Medulla oblongata (tissue), 1 donor: Measurements from ENCODE around the gene NKRF.

Experiments
- DNase-seq: peaks from one replicate; pipeline ENCODE4 v3.0.0-alpha.2; 2015; ENCODE audit errors: extremely low spot score

NKRF gene

DNA sequence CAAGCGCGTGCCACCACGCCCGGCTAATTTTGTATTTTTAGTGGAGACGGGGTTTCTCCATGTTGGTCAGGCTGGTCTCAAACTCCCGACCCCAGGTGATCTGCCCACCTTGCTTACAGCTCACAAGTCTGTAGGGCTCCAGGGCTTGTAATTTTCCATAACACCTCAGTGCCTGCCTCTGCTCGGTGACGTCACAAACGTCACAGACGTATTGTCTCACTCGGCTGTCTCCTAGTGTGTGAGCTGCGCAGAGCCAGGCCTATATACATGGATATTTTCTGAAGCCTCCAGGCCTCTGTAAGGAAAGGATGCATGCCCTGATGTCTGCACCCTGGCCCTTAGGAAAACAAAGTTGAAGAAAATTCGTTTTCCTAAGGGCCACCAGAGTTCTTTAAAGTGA, 8.6 kb upstream of the NKRF start:
- DNase-seq: no peak

DNA sequence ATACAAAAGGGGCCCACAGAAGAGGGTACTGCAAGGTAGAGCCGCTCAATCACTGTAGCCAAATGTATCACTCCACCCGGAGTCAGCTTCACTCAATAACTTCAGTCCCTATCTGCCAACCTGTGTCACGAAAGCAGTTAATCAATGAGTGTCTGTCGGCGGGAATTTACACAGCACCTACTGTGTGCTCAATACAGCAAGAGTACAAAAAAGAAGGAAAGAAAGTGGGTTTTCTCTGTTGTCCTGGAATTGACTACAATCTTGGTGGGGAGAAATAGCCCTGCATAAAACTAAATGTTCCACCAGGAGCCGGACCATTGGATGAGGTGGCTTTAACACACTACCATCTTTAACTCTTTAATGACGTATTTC, 780 bp upstream of the NKRF start:
- DNase-seq: peak; percentile 26

- peak; percentile 22 for DNase-seq
Measured at GRCh38 chrX:119605464-119606279, 552 bp downstream of the NKRF start.

- peak; percentile 7 for DNase-seq
Measured at GRCh38 chrX:119604766-119605463, 1.3 kb downstream of the NKRF start.

GRCh38 chrX:119602701-119603255, 3.4 kb downstream of the NKRF start:
- DNase-seq: no peak

GRCh38 chrX:119589810-119590209, 16.4 kb downstream of the NKRF start:
- no peak for DNase-seq

GRCh38 chrX:119583431-119584059, 22.7 kb downstream of the NKRF start:
- DNase-seq: no peak

GRCh38 chrX:119579414-119579813, 26.8 kb downstream of the NKRF start:
- no peak for DNase-seq

GRCh38 chrX:119574394-119575266, 31.6 kb downstream of the NKRF start, which contains the start of gene UBE2A:
TSS of gene UBE2A (plus strand) at chrX:119574563. CDS start at chrX:119574712, 149 bp downstream.
- DNase-seq: peak; percentile 83

GRCh38 chrX:119573840-119574393, 32.3 kb downstream of the NKRF start:
- peak; percentile 24 for DNase-seq

DNA sequence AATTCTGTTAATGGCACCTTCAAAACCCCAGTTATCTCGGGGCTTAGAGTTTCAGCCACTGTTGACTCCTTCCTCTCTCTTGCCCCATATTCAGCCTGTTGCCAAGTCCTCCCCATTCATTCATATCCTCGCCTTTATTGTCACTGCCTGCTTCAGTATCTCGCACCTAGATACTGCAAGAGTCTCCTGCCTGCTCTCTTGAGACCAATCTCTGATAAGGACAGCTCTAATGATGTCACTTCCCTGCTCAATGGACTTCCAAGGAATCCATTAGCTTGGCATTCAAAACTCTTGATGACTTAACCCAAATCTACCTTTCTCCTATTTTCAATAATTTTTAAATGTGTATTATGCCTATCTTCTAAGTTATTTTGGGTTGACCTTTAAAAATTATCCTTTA, 33.0 kb downstream of the NKRF start:
- no peak for DNase-seq

DNA sequence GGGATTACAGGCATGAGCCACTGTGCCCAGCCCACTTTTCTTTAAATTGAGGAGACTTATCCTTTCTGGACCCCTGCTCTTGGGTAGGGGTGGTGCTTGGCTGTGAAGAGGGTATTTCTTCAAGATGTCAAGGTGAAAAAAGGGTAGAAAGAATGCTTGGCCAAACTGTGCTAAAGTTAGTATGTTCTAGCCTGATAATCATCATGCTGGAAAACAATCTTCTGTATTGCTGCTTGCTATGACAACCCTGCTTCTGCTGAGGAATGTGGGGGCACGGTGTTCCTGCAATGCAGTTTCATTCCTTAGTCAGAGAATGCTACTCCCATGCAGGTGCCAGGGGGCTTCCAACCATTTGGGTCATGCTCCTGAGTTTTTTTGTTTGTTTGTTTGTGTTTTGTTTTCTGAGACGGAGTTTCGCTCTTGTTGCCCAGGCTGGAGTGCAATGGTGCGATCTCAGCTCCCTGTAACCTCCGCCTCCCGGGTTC, 35.8 kb downstream of the NKRF start:
- DNase-seq: no peak

GRCh38 chrX:119565107-119565663, 41.0 kb downstream of the NKRF start, which contains the start of gene STEEP1:
TSS of gene STEEP1 (minus strand) at chrX:119565409. CDS start at chrX:119565355, 54 bp downstream.
- DNase-seq: peak; percentile 87

GRCh38 chrX:119552508-119552907, 53.7 kb downstream of the NKRF start:
- no peak for DNase-seq

- no peak for DNase-seq
Measured at GRCh38 chrX:119549327-119550016, 56.8 kb downstream of the NKRF start.

- DNase-seq: no peak
Measured at GRCh38 chrX:119541188-119541587, 65.0 kb downstream of the NKRF start.

DNA sequence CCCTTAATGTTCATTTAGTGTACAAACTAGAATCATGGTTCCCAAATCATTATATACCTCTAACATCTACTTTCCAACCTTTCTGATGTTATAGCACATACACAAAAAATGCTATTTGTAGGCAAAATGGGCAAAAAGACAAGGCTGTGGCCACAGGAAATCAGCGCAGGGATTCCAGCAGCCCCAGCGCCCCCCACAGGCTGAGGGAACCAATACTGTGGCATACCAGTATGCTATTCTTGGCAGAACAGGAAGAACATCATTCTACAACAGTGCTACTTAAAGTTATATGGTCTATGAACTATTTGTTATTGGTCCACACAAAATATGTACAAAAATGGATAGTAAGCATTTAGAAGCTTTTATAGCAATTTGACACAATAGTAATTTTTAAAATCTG, 66.4 kb downstream of the NKRF start:
- DNase-seq: no peak
